ENCODE data around the gene SPATA31C2.

GRCh38 chr9:88186495-88187110 is 48.3 kb upstream of the SPATA31C2 start:
- TF ChIP-seq POLR2AphosphoS5 (IDR thresholded peaks at IDR 0.05) (no peak), CTCF (IDR thresholded peaks at IDR 0.05) (no peak), EP300 (IDR thresholded peaks at IDR 0.05) (no peak), POLR2A (IDR thresholded peaks at IDR 0.05) (no peak)
